Psoas muscle (tissue), 8 donors: ENCODE data around the gene HSPG2. TPM values are rescaled to one million over a fixed set of nuclear protein-coding genes. Genes with fewer than 3 reads are reported as not detected.
A peak's percentile ranks its signal among the peaks of the same experiment; 100 is the strongest.
"Not testable (repeated sequence)": the region's sequence is repeated elsewhere in the genome, so short reads cannot be mapped to it uniquely, and the experiment has no call there.

Source experiments
- ATAC-seq, 4 donors: fragments of 200-7000 bp; cut with Tn5 transposase; one replicate each; pipeline ENCODE4 v1.9.1; 2020; ENCODE audit warnings: moderate library complexity in 3 of 4, mild to moderate bottlenecking in 2 of 4
- DNase-seq, 2 donors: peaks; one replicate each; pipeline ENCODE4 v3.0.0-alpha.2; 2020
- H3K27ac ChIP-seq: fragments of 200-600 bp; one replicate; pipeline ENCODE4 v1.8.0; 2022
- H3K27me3 ChIP-seq, 3 donors: fragments of 200-600 bp in 1 of 3; one replicate each; pipeline versions ENCODE4 v1.6.1 to v1.8.0; 2013 to 2022; ENCODE audit warnings: low read length in 2 of 3, mild to moderate bottlenecking in 2 of 3, moderate library complexity in 1 of 3; ENCODE audit not compliant: insufficient read depth in 3 of 3
- H3K36me3 ChIP-seq, 2 donors: fragments of 200-600 bp in 1 of 2; one replicate each; pipeline versions ENCODE4 v1.6.1 to v1.8.0; 2013 to 2022; ENCODE audit warnings: low read depth in 1 of 2, mild to moderate bottlenecking in 1 of 2, moderate library complexity in 1 of 2; ENCODE audit not compliant: insufficient read depth in 1 of 2
- H3K4me1 ChIP-seq: fragments of 200-600 bp; one replicate; pipeline ENCODE4 v1.8.0; 2022
- H3K4me3 ChIP-seq: fragments of 200-600 bp; one replicate; pipeline ENCODE4 v1.8.0; 2022; ENCODE audit warnings: mild to moderate bottlenecking
- H3K9me3 ChIP-seq: fragments of 200-600 bp; one replicate; pipeline ENCODE4 v1.8.0; 2022
- CTCF ChIP-seq: fragments of 200-600 bp; IDR thresholded peaks from one replicate; pipeline ENCODE4 v1.8.0; 2022; ENCODE audit warnings: antibody characterized with exemption
- WGBS, 3 donors: extraction: QIAGEN DNeasy Blood & Tissue Kit; methylation state at CpG; one replicate each; pipeline versions ENCODE4 v1.1.6 to v1.1.7; 2013; 5-methylcytosine and 5-hydroxymethylcytosine counted together
- intact Hi-C, 2 donors: fragments of 100-400 bp; cut with DNase I; formaldehyde crosslinking; loops; one replicate each; pipeline versions ENCODE4 v1.11.0 to v1.14.2; 2022
- polyA plus RNA-seq, 3 donors: library from polyadenylated mRNA; stranded (reverse); fragments of 200-250 nt; gene quantifications; one replicate each; pipeline ENCODE4 v1.2.3, GENCODE V29; 2013
- total RNA-seq, 4 donors: library from RNA; stranded (reverse); fragmentation: NEBNext Ultra II Directional in 2 of 4; extraction: Animal tissue kit (Norgen Biotek cat#: 25700) in 2 of 4; gene quantifications; one replicate each; pipeline versions ENCODE4 v1.2.1 to v1.2.4, GENCODE V29; 2021 to 2023
- donor health status: healthy with polysubstance abuse.
- donor health status: DM: no; HTN: no; CAD: no; lungs with moderate emphysema.
- donor health status: Bipolar disorder and iron deficiency.
- donor health status: healthy.
- donor health status: DM: yes; HTN: yes; CAD: no.
- donor health status: DM: no; HTN: no; CAD: no.
- donor health status: DM: no; HTN: no; CAD: no.
- donor health status: DM: yes; HTN: yes; CAD: no.

The HSPG2 gene
- total and polyA plus RNA-seq, 7 donors = 24.5 to 168 (median 102) TPM

DNA sequence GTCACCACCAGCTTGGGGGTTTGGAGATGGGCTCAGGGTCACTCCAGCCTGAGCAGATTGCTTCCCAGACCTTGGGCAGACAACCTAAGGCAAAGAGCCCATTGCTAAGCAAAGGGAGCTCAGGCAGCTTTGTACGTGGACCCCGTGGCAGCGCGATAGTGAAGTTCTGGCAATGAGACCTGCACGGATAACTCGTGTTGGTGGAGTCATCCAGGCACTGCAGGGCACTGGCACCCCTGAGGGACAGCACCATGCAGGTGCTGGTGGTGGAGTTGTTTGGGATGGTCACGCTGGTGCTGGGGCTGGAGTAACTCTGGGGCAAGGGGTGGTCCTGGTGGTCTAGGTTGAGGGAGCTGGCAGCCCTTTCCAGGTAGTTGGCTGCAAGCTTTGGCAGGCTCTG lies 13.6 kb upstream of the HSPG2 start:
- H3K36me3 ChIP-seq = no peaks in the 10 kb centered on the region
- intact Hi-C loops = no loop called here
- no peaks in the 10 kb centered on the region for H3K9me3 ChIP-seq
- H3K4me1 ChIP-seq = no peaks in the 10 kb centered on the region
- no peak overlapping the region for H3K27ac ChIP-seq
- TF ChIP-seq CTCF = no peak
- no peak for DNase-seq
- H3K4me3 ChIP-seq = no peak overlapping the region
- peaks cover 0 to 1% (median 0%) of the 10 kb centered on the region in 3 donors for H3K27me3 ChIP-seq
- no peak for ATAC-seq
- 57 to 81% (median 60%) methylated on average over 7 of the region's 7 CpGs for WGBS, 3 donors

DNA sequence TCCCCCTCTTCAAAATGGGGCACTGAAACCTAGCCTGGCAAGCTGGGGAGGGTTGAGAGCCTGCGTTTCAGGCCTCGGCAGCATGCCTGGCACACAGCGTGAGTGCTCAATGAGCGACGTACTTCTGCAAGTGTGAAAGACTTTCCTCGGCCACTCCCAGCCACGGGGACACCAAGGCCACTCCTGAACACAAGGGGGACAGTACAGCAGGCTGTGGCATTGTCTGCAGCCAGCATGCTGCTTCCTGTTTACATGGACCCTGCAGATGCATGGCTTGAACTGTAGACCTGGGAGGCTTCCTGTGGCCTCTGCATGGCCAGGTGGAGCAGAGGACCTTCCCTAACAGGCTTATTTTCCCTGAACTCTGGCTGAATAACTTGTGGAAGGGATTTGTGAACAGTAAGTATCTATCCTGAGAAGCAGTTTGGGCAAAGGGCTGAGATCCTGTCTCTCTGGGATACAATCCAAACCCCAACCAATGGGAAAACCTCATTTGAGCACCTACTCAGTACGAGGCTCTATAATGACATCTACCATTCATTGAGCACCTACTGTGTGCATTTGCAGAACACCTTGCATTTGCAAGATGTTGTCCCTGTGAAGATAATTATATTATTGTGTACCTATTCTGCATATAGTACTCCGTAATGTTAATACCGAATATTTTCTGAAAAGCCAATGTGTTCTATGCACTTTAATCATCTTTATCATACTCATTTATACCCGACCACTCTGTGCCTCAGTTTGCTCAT lies 9.9 kb upstream of the HSPG2 start:
- H3K4me3 ChIP-seq = no peak overlapping the region
- H3K4me1 ChIP-seq = no peaks in the 10 kb centered on the region
- H3K9me3 ChIP-seq = no peaks in the 10 kb centered on the region
- H3K27me3 ChIP-seq = peaks cover 0 to 1% (median 0%) of the 10 kb centered on the region in 3 donors
- intact Hi-C loops = no loop called here
- no peaks in the 10 kb centered on the region for H3K36me3 ChIP-seq
- no peak overlapping the region for H3K27ac ChIP-seq
- DNase-seq (no peak), ATAC-seq (peak in 1 of 4 donors; percentile 19)
- 54 to 61% (median 60%) methylated on average over 11 of the region's 11 CpGs for WGBS, 3 donors
- TF ChIP-seq CTCF = no peak

DNA sequence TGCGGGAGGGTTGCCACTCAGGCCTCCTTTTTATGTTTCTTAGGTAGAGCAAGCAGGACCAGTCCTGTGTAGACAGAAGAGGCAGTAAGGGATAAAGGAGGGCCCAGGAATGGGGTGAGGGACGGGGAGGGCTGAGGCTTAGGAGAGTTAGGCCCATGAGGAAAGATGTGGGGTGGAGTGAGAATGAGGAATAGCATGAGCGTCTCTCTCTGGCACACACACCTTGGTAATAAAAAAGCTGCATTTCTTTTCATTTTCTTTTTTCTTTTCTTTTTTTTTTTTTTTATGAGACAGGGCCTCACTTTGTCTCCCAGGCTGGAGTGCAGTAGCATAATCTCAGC lies 7.6 kb upstream of the HSPG2 start:
- no peak for ATAC-seq
- intact Hi-C loops = no loop called here
- no peak overlapping the region for H3K4me3 ChIP-seq
- H3K27me3 ChIP-seq = no peaks in the 10 kb centered on the region
- TF ChIP-seq CTCF = no peak
- 55 to 73% (median 62%) methylated on average over 3 of the region's 3 CpGs for WGBS, 3 donors
- no peaks in the 10 kb centered on the region for H3K9me3 ChIP-seq
- no peak for DNase-seq
- no peaks in the 10 kb centered on the region for H3K36me3 ChIP-seq
- H3K4me1 ChIP-seq = peaks cover 9% of the 10 kb centered on the region
- H3K27ac ChIP-seq = no peak overlapping the region

- 52 to 60% (median 58%) methylated on average over 19 of the region's 19 CpGs for WGBS, 3 donors
- ATAC-seq, H3K4me3 ChIP-seq, H3K9me3 ChIP-seq, DNase-seq, H3K27me3 ChIP-seq, intact Hi-C loops, H3K36me3 ChIP-seq, H3K27ac ChIP-seq: not testable (repeated sequence)
- H3K4me1 ChIP-seq = peaks cover 24% of the 10 kb centered on the region
These were observed 6.0 kb upstream of the HSPG2 start for GRCh38 chr1:21942959-21943640.

GRCh38 chr1:21942464-21942863 lies 5.4 kb upstream of the HSPG2 start:
- 74 to 79% (median 76%) methylated on average over 10 of the region's 10 CpGs for WGBS, 3 donors
- no peak for TF ChIP-seq CTCF
- intact Hi-C loops = no loop called here
- no peak for DNase-seq
- H3K4me3 ChIP-seq = no peak overlapping the region
- no peaks in the 10 kb centered on the region for H3K36me3 ChIP-seq
- H3K4me1 ChIP-seq = peaks cover 26% of the 10 kb centered on the region
- no peaks in the 10 kb centered on the region for H3K9me3 ChIP-seq
- no peaks in the 10 kb centered on the region for H3K27me3 ChIP-seq
- ATAC-seq = no peak
- no peak overlapping the region for H3K27ac ChIP-seq
